Right lung (tissue), 5 donors: ENCODE measurements around the gene TKT. TPM values are rescaled to one million over a fixed set of nuclear protein-coding genes. Genes with fewer than 3 reads are reported as not detected.

Source experiments
- DNase-seq, 2 donors: peaks; one replicate each; pipeline ENCODE4 v3.0.0-alpha.2; 2013
- polyA plus RNA-seq, 5 donors: library from polyadenylated mRNA; unstranded; fragments of 120-200 nt; gene quantifications; one replicate each; pipeline versions ENCODE4 v1.2.1 to v1.2.3, GENCODE V29; 2013; ENCODE audit warnings: inconsistent platforms in 1 of 5, low replicate concordance in 1 of 5; ENCODE audit not compliant: insufficient read length in 5 of 5, insufficient read depth in 1 of 5

Gene TKT
- polyA plus RNA-seq, 5 donors, result 161 to 273 (median 228) TPM

GRCh38 chr3:53242642-53243041 lies 13.2 kb downstream of the TKT start:
- no peak for DNase-seq

GRCh38 chr3:53242155-53242554 lies 13.7 kb downstream of the TKT start:
- no peak for DNase-seq

GRCh38 chr3:53240989-53241972 lies 14.5 kb downstream of the TKT start:
- no peak for DNase-seq

GRCh38 chr3:53239800-53240199 lies 16.0 kb downstream of the TKT start:
- DNase-seq, result no peak

- no peak for DNase-seq
These were observed 16.9 kb downstream of the TKT start for GRCh38 chr3:53238886-53239285.

- peak; percentile 57 to 60 for DNase-seq
These were observed 17.6 kb downstream of the TKT start for GRCh38 chr3:53238051-53238850.

- DNase-seq, result no peak
These were observed 19.5 kb downstream of the TKT start for GRCh38 chr3:53236112-53236841.

GRCh38 chr3:53235545-53235944 lies 20.3 kb downstream of the TKT start:
- DNase-seq, result no peak

- no peak for DNase-seq
These were observed 21.0 kb downstream of the TKT start for GRCh38 chr3:53234841-53235232.

GRCh38 chr3:53234130-53234840 lies 21.5 kb downstream of the TKT start:
- DNase-seq, result no peak

GRCh38 chr3:53232641-53233377 lies 23.0 kb downstream of the TKT start:
- no peak for DNase-seq

- no peak for DNase-seq
These were observed 24.0 kb downstream of the TKT start for GRCh38 chr3:53231532-53232511.

- DNase-seq, result no peak
These were observed 25.0 kb downstream of the TKT start for GRCh38 chr3:53230789-53231188.

GRCh38 chr3:53230041-53230621 lies 25.7 kb downstream of the TKT start:
- no peak for DNase-seq

GRCh38 chr3:53229606-53230005 lies 26.2 kb downstream of the TKT start:
- DNase-seq, result no peak

GRCh38 chr3:53229171-53229570 lies 26.7 kb downstream of the TKT start:
- DNase-seq, result no peak

GRCh38 chr3:53227993-53228885 lies 27.6 kb downstream of the TKT start:
- DNase-seq, result no peak
